ENCODE measurements around the gene COL19A1.
"Not testable (repeated sequence)": the region's sequence is repeated elsewhere in the genome, so short reads cannot be mapped to it uniquely, and the experiment has no call there.

The COL19A1 gene

DNA sequence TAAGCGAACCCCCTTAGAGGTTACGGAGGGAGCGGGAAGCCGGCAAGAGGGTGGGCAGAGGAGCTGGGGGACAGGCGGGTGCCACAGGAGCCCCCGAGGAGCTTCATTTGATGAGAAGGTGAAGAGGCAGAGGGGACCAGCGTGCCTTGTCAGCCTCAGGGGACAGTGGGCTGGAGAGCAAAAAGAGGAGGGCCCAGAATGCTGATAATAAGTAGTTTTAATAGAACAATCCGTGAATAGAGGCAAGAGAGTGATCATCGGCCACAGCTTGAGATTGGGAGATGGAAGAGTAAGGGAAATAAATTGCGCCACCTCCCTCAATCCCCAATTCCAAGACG lies 1.3 kb downstream of the COL19A1 start:
- DNase-seq: no peak

DNA sequence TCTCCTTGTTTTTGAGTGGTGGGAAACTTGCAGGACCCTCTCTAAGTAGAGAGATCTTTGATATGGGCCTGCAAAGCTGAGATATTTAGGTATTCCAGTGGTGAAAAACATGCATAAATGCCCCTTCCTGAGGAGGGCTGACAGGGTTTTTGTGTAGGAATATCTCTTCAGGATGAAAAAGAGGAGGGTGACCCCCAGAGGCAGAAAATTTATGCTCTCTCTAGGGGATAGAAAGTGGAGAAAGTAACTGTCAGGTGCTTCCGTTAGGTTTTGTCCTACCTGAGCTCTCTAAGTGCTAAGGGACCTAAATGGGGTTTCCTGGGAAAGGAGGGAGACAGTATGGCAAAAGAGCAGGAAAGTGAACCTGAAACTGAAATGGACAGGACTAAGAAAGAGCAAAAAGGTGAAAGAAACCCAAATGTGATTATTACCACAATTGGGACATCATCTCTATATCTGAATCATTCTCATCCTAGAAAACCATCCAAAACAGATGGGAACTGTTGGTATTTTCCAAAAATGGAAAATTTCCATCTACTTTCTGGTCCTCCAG lies 2.0 kb downstream of the COL19A1 start:
- no peak for DNase-seq

DNA sequence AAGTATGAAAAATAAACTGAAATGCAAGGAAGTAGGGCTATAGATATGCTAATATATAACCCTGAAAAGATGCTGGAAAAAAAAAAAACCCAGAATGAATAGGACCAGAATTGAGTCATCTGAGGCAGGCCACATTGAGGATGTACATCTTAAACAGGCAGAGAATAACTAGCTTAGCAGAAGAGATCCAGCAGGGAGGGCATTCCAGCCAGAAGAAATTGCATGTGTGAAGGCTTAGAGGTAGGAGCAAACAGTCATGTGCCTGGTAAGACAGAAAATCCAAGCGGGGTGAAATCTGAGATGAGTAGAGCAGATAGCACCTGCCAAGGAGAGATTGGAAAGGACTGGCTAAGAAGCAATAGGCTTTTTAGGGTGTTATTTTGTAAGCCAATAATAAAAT lies 2.6 kb downstream of the COL19A1 start:
- no peak for DNase-seq

DNA sequence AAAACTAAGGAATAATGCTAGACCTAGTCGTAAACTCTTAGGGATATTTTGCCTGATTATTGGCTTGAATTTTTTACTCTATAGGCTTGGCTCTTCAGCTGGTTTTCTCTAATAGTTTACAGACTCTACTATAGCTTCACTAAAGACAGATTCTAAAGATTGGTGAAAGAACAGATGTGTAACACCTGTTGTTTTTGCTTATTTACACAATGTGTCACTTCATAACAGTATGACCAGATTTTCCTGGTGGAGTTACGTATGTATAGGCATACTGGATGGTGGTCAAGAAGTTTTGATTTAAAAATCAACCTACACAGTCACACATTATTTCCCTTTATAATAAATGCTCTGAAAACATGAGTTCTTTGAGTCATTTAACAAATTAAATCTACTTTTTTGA lies 4.8 kb downstream of the COL19A1 start:
- DNase-seq: no peak

DNA sequence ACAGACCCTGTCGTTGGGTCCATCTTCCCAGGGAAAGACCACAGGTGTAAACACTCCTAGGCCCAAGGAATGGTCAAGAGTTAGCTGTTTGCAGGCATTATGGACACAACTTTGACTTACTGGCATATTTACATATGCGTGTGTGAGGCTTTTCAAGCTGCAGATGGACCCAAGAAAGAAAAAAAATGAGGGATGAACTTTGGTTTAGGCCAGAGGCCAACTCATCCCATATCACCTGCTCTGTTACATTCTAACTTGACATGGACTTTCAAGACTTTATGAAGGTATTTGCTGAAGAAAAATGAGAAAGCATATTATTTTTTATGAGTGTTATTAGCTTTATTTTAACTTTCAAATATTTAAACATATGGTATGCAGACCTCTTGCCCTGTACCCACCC lies 6.9 kb downstream of the COL19A1 start:
- no peak for DNase-seq

DNA sequence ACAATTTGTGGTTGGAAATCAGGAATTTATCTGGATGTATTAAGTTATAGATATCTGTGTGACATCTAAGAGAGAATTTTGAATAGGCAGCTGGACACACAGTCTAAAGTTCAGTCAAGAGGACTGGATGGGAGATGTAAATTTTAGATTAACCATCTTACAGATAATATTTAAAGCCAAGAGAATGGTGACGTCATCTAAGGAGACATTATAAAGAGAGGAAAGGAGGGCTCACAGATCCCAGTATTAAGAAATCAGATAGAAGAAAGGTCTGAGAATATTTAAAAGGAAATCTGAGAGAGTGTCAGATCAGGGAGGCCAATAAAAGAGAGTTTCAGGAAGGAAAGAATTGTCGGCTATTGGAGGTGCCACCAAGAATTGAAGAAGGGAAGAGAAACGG lies 9.4 kb downstream of the COL19A1 start:
- DNase-seq: no peak

DNA sequence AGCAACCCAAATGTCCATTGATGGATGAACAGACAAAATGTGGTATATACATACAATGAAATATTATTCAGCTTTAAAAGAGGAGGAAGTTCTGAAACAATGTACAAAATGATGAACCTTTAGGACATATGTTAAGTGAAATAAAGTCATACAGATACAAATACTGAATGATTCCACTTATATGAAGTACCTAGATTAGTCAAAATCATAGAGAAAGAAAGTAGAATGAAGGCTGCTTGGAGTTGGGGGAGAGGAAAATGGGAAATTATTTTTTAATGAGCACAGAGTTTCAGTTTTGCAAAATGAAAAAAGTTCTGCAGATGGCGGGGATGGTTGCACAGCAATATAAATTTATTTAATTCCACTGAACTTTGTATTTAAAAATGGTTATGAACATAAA lies 12.4 kb downstream of the COL19A1 start:
- no peak for DNase-seq

DNA sequence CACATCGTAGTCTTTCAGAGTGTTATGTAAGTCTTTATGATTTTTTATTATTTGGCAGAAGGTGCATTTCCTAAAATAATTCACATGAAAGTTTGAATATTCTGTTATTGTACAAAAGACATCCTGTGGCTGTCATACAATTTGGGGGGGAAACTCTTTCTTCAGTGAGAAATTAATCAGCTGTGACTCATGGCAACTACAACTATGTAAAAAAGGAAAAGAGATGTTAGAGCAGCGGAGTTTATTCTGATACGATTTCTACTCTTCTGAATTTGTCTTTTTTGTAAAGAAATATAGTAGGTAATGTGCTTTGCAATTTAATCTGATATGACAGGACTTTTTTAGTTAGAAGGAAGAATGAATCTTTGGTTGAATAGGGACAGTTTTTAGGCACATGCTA lies 14.2 kb downstream of the COL19A1 start:
- no peak for DNase-seq

DNA sequence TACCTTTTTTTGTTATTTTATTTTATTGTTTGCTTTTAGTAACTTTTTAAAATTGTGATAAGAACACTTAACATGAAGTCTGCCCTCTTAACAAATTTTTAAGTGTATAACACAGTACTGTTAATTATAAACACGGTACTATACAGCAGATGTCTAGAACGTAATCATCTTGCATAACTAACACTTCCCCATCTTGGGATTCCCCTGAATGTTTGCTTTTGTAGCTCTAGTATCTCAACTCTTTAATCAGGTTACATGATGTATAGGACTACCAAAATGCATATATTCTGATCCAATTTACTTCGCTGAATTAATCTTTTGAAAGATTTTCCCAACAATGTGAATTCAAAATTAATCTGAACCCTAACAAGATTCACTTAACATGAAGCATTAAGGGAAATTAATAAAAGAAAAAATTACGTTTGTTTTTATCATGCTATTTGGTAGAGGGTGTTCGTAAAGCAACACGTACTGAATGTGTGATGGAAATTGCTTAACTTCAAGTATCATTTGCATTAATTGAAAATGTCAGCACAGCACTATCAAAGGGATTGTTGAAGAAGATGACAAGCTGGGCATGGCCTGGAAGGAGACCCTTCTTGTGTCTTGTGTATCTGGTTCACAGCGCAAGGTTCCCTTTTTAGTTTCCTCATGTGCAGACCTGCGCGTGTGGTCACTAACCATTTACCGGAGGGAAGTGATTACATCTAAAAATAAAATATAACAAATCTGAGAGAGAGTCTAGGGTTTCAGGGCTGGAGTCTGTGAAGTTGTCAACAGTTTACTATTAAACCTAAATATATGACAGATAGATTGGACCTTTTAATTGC lies 15.2 kb downstream of the COL19A1 start:
- DNase-seq: no peak

DNA sequence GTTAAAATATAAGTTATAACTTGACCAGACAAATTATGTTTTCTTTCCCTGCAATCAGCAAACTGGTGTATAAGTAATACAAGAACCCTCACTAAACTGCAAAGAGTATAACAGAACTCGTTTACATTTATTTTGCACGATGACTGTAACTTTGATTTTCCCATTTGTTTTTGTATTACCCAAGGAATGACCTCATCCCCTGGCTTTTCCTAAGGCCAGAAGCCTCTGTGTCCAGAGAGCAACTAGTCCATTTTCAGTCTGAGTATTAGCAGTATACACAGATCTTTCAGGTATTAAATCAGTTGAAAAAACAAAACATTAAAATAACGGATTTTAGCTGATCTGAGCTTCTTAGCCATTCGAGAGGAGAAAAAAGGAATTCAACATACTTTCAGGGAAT lies 17.2 kb downstream of the COL19A1 start:
- no peak for DNase-seq

DNA sequence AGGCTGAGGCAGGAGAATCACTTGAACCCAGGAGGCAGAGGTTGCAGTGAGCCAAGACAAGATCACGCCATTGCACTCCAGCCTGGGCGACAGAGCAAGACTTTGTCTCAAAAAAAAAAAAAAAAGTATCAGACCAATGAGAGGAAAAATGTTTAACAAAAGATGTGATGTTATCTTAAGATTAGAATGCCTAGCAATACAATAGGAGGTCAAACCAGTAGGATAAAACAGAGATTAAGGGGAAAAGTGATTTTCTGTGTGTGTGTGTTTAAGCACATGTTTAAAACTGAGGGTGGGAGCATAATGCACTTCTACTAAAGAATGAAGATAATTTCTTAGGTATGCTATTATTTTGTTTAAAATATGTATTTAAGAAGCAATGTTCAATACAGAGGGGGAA lies 17.9 kb downstream of the COL19A1 start:
- DNase-seq: no peak

DNA sequence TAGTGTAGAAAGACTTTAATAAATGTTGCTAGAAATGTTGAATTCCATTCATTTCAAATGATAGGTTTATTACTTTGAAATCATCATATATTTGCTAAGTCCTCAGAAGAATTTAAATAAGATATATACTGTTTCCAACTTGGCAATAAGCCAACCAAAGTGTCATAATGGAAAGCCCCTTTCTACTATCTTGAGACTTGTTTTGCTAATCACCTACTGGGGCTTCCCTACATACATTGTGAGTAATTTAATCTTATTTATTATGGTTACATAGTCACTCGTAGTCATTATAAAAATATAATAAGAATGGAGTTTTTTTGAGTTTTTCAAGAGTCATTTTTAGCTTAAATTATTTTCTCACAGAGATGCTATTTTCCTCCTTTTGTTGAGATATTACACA lies 20.7 kb downstream of the COL19A1 start:
- no peak for DNase-seq

DNA sequence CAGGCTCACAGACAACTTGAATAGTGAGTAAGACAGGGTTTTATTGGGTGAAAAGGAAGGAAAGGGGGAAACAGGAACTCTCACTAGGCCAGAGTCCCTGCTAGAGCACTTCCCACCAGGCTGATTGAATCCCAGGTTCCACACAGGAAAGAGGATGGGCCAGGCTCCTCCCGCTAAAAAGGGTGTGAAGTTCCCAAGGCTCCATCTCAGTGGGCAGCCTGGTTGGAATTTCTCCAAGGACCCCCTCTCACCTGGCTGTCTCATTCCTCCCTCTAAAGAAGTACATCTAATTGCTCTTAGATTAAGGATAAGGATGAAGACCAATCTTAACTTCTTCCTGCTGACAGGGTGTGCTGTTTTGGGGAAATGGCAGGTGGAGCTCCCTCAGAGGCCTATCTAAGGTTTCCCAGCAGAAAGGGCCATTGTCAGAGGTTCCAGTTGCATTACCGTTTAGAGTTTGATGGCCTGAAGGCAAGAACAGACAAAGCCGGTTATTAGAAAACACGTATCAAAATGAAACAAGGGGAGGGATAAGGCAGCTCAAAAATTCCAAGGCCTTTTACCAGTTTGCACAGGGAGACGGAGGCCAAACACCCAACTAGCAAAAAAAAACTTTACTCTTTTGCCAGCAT lies 21.5 kb downstream of the COL19A1 start:
- no peak for DNase-seq

DNA sequence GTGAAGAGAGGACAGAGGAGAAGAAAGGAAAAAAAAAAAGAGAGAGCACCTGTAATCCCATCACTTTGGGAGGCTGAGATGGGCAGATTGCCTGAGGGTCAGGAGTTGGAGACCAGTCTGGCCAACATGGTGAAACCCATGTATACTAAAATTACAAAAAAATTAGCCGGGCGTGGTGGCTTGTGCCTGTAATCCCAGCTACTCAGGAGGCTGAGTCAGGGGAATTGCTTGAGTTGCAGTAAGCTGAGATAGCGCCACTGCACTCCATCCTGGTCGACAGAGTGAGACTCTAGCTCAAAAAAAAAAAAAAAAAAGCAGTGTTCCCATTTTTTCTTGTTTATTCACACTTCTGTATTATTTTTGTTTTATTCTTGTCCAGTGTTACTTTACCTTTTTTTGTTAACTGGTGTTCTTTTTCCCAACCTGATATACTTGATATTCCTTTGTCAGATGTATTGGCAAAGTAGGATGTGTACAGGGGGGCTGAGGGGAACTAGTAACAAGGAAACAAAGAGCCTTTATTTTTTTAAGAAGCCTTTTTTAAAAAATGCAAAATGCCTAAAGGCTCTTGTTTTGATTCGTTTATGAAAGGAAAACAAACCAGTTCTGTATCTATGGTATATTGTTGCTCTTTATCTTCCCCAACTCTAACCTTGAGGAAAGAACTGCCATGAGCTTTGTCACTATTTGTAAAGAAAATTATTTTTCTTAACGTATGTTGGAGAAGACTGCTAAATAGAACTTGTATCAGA lies 22.3 kb downstream of the COL19A1 start:
- no peak for DNase-seq

DNA sequence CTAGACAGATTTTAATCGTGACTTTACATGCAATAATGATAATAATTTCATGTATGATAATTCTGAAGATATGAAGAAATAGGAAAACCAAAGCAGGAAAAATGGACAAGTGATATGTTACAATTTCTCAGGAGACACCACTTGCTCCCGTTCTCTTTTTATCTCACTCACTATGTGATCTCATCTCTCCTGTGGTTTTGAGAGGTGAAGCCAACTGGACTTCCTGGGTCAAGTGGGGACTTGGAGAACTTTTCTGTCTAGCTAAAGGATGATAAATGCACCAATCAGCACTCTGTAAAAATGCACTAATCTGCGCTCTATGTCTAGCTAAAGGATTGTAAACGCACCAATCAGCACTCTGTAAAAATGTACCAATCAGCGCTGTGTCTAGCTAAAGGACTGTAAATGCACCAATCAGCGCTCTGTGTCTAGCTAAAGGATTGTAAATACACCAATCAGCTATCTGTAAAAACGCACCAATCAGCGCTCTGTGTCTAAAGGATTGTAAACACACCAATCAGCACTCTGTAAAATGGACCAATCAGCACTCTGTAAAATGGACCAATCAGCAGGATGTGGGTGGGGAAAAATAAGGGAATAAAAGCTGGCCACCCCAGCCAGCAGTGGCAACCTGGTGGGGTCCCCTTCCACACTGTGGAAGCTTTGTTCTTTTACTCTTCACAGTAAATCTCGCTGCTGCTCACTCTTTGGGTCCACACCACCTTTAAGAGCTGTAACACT lies 23.0 kb downstream of the COL19A1 start:
- DNase-seq: not testable (repeated sequence)

DNA sequence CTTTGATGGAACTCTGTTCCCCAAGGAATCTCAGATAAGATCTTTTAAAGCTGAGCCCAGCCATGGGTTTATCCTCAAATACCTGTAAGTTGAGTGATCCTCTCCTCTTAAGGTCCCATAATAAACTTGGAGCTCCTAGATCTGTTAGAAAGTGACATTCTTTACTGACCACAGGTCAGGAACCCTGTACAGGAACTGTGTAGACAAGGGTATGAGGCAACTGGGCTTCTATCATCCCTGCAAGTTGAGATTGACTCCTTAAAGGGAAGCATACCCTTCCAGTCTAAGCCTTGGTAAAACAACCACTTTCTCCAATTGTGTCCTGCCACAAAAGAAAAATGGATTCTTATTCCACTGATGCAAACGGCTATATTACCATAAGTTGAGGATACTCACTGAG lies 26.2 kb downstream of the COL19A1 start:
- not testable (repeated sequence) for DNase-seq

DNA sequence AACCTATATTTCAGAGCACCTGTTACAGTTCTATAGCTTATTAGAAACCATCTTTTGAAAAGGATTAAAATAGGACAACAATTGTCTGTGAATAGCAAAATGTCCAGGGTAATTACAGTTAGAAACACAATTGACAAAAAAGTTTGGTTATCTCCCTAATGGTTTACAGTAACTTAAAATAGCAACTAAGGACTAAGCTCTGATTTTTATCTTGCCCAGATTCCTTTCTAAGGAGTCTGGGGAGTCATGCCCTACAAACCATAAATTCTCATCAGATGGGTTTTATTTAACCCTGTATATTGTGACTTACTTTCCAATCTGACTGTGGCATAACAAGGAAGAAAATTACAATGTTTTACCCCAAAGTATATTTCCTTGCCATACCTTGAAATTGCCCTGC lies 26.9 kb downstream of the COL19A1 start:
- not testable (repeated sequence) for DNase-seq

DNA sequence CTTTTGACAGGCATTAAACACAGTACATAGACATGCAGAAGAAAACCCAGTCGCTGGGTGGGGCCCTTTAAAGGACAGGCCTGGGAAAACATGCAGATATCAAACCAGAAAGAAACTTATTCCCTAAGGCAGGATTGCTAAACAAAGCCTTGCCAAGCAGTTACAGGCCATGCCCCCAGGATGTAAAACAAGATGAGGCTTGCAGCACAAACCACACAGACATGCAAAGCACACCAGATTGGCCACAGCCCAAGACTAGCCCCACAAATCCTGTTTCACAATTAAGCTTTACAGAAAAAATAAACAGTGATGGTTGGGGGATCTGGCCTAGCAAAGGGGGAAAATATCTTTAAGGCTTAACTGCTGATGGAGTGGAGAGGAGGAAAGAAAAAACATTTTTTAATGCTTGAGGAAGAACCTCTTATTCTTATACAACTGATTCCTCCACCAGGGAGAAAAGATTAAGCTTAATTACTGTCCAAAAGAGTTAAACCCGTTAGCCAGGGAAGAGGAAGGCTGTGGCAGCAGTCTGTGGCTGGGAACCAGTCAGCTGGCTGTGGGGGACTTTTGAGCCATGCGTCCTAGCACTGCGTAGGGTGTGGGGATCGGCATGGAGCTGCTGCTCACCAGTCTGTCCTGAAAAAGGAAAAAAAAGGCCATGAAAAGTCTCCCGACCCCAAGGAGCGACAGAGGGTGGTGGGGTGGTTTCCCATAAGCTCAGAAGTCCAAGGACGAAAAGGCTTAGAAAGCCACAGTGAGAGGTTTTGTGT lies 28.4 kb downstream of the COL19A1 start:
- no peak for DNase-seq

DNA sequence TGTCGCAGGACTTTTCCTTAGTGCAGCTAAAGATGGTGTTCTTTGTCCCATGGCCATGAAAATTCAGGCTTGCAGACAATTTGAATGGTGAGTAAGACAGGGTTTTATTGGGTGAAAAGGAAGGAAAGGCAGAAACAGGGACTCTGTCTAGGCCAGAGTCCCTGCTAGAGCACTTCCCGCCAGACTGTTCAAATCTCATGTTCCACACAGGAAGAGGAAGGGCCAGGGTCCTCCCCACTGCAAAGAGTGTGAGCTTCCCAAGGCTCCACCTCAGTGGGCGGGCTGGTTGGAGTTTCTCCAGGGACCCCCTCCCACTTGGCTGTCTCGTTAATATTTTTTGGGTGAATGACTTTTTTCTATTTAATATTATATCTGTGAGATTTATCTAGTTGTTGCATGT lies 29.0 kb downstream of the COL19A1 start:
- no peak for DNase-seq

DNA sequence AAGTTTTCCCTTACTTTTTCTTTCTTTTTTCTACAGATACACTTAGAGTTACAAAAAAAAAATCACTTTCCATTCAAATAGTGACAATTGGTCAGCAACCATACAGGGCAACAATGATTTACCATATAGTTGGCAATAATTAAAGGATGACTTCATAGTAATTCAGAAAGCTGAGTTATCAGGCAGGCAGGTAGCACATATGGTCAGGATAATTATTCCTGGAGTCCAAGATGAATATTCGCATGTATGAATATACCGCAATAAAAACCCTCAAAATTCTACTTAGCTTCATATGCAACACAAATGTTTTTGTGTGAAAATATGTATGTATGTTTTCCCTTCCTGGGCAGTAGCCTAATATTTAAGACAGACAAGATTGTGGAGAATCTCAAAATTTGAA lies 34.5 kb downstream of the COL19A1 start:
- DNase-seq: no peak

DNA sequence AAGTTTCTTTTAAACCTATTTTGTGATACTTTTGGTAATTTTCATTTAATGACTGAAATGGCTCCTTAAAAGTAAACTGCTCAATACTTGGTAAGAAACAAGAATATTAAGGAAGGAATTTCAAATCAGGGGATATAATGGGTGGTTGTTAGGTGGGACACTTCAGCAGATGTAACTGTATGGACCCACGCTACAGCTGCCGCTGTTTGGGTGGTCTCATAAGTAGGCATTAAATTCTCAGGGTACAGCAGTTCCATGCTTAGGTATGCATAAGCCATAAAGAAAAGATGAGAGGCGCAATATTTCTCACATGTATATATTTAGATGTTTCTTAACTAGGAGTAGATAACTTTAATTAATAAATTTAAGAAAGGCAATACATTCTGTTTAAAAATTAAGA lies 35.0 kb downstream of the COL19A1 start:
- no peak for DNase-seq

DNA sequence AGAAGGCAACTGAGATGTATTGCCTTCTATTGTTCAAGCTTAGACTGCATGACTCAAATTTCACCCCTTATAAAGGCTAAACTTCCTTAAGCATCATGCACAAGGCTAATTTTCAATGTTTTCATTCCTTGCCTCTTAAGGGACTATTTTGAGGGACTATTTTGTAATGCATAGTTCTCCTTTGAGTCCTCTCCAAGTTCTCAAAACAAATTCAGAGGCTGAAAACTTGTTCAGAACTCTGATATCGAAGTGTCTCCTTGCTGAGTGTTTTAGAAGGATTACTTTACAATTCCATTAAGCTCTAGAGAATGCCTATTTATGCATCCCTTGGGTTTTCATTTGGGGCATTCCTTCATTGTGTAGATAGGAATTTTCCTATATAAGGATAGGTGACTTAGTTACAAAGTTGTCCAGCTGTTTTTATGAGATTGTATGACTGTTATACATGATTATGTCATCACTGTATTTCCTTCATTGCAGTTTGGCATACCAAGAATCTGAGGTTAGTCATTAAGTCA lies 41.7 kb downstream of the COL19A1 start:
- no peak for DNase-seq

All from SIG-M5 (cell line).